KMS-11 (cell line): ENCODE data around the gene GNAT1.

ENCODE experiments used
- H2AFZ ChIP-seq: fragments of 200-600 bp; sonication (generic); 2 replicates; pipeline ENCODE4 v1.6.1; 2016; ENCODE audit warnings: antibody characterized with exemption, mixed run types, low read depth
- H3K27ac ChIP-seq: fragments of 200-600 bp; sonication (generic); 2 replicates; pipeline ENCODE4 v1.6.1; 2016; ENCODE audit warnings: mild to moderate bottlenecking, mixed run types
- H3K27me3 ChIP-seq: fragments of 200-600 bp; sonication (generic); 2 replicates; pipeline ENCODE4 v1.6.1; 2017; ENCODE audit warnings: mild to moderate bottlenecking, low read depth, mixed run types, moderate library complexity; ENCODE audit not compliant: insufficient read depth
- H3K36me3 ChIP-seq: fragments of 200-600 bp; sonication (generic); 2 replicates; pipeline ENCODE4 v1.6.1; 2017; ENCODE audit warnings: mild to moderate bottlenecking, mixed run types; ENCODE audit not compliant: insufficient read depth
- H3K4me1 ChIP-seq: fragments of 200-600 bp; sonication (generic); 2 replicates; pipeline ENCODE4 v1.6.1; 2016; ENCODE audit warnings: mild to moderate bottlenecking, low read depth, mixed run types; ENCODE audit not compliant: poor library complexity, severe bottlenecking
- H3K4me2 ChIP-seq: fragments of 200-600 bp; sonication (generic); 2 replicates; pipeline ENCODE4 v1.7.0; 2016; ENCODE audit warnings: mild to moderate bottlenecking, mixed run types
- H3K4me3 ChIP-seq: fragments of 200-600 bp; sonication (generic); IDR thresholded peaks from 2 replicates; pipeline ENCODE4 v1.6.1; 2017; ENCODE audit warnings: low read depth, low read length, mixed read lengths; ENCODE audit not compliant: insufficient read depth
- H3K79me2 ChIP-seq: fragments of 200-600 bp; sonication (generic); 2 replicates; pipeline ENCODE4 v1.6.1; 2016; ENCODE audit warnings: low read depth, mixed run types; ENCODE audit not compliant: insufficient read depth
- H3K9ac ChIP-seq: fragments of 200-600 bp; sonication (generic); 2 replicates; pipeline ENCODE4 v1.6.1; 2016; ENCODE audit warnings: mild to moderate bottlenecking, mixed run types
- H4K20me1 ChIP-seq: fragments of 200-600 bp; sonication (generic); 2 replicates; pipeline ENCODE4 v1.6.1; 2016; ENCODE audit warnings: mild to moderate bottlenecking, mixed run types; ENCODE audit not compliant: insufficient read depth
- TF ChIP-seq, protein P1 (sequence below): fragments of 200-600 bp; sonication (generic); conservative IDR thresholded peaks from 2 replicates; pipeline ENCODE4 v1.6.1; 2017; ENCODE audit warnings: low read depth, mild to moderate bottlenecking, antibody characterized with exemption, low read length, moderate library complexity, mixed read lengths

Gene GNAT1

GRCh38 chr3:50202353-50203112 lies 11.1 kb downstream of the GNAT1 start:
- H4K20me1 ChIP-seq = no peaks in the 10 kb centered on the region
- H2AFZ ChIP-seq = no peak overlapping the region
- H3K9ac ChIP-seq = no peak overlapping the region
- peaks cover 75% of the 10 kb centered on the region for H3K27me3 ChIP-seq
- H3K4me2 ChIP-seq = no peak overlapping the region
- no peaks in the 10 kb centered on the region for H3K79me2 ChIP-seq
- no peak overlapping the region for H3K27ac ChIP-seq
- H3K4me3 ChIP-seq = no peak overlapping the region
- TF ChIP-seq, protein P1, sequence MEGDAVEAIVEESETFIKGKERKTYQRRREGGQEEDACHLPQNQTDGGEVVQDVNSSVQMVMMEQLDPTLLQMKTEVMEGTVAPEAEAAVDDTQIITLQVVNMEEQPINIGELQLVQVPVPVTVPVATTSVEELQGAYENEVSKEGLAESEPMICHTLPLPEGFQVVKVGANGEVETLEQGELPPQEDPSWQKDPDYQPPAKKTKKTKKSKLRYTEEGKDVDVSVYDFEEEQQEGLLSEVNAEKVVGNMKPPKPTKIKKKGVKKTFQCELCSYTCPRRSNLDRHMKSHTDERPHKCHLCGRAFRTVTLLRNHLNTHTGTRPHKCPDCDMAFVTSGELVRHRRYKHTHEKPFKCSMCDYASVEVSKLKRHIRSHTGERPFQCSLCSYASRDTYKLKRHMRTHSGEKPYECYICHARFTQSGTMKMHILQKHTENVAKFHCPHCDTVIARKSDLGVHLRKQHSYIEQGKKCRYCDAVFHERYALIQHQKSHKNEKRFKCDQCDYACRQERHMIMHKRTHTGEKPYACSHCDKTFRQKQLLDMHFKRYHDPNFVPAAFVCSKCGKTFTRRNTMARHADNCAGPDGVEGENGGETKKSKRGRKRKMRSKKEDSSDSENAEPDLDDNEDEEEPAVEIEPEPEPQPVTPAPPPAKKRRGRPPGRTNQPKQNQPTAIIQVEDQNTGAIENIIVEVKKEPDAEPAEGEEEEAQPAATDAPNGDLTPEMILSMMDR = no peak
- no peaks in the 10 kb centered on the region for H3K4me1 ChIP-seq
- H3K36me3 ChIP-seq = no peaks in the 10 kb centered on the region

- no peaks in the 10 kb centered on the region for H3K36me3 ChIP-seq
- H3K4me2 ChIP-seq = no peak overlapping the region
- H3K4me1 ChIP-seq = no peaks in the 10 kb centered on the region
- no peaks in the 10 kb centered on the region for H3K79me2 ChIP-seq
- H3K9ac ChIP-seq = no peak overlapping the region
- H2AFZ ChIP-seq = no peak overlapping the region
- peaks cover 70% of the 10 kb centered on the region for H3K27me3 ChIP-seq
- no peaks in the 10 kb centered on the region for H4K20me1 ChIP-seq
- H3K4me3 ChIP-seq = no peak overlapping the region
- TF ChIP-seq, protein P1 = no peak
- H3K27ac ChIP-seq = no peak overlapping the region
Observed at GRCh38 chr3:50203113-50203808, 11.9 kb downstream of the GNAT1 start.

DNA sequence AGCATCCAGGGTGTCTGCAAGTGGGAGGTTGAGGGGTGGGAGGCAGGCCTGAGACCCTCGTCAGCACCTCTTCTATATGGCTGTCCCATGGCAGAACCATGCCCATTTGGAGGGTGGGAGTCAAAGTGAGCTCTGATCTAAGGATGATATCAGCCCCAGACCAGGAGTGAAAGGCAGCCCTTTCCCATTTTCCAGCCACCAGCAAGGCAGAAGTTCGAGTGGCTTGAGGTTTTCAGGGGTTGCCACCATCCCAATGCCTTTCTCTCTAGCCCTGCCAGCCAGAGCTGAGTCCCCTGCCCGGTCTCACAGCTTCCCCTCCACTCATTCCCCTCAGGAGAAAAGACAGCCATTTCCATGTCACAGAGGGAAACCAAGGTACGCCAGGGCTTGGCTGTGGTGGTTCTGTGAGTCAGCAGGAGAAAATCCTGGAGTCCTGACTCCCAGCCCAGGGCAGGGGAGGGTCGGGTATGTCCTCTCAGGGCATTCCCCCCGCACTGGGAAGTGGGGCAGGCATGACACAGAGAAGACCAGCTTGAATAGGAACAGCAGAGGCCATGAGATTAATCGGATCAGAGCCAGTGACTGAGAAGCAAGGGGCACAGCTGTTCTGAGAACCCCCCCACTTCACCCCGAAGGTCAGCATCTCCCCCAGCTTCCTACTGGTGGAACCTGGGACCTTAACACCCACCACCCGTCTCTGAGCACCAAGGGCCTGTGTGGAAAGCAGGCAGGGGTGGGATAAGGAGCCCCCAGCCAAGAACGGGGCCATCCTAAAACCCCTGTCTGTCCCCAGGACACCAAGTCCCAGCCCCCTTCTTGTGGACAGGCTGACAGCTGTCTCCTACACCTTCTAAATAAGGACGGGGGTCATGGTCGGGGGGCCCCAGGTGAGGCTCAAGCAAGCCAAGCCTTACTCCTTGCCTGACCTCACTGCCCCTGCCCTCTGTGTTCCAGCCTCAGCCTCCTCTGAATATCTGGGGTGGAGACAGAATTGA lies 12.7 kb downstream of the GNAT1 start:
- Histone ChIP-seq H3K36me3 (no peaks in the 10 kb centered on the region), H3K4me2 (no peak overlapping the region), H3K9ac (no peak overlapping the region), H3K27ac (no peak overlapping the region), H3K79me2 (no peaks in the 10 kb centered on the region), H3K27me3 (peaks cover 65% of the 10 kb centered on the region), H3K4me3 (no peak overlapping the region), H3K4me1 (no peaks in the 10 kb centered on the region), H2AFZ (no peak overlapping the region), H4K20me1 (no peaks in the 10 kb centered on the region)
- TF ChIP-seq, protein P1 = no peak

DNA sequence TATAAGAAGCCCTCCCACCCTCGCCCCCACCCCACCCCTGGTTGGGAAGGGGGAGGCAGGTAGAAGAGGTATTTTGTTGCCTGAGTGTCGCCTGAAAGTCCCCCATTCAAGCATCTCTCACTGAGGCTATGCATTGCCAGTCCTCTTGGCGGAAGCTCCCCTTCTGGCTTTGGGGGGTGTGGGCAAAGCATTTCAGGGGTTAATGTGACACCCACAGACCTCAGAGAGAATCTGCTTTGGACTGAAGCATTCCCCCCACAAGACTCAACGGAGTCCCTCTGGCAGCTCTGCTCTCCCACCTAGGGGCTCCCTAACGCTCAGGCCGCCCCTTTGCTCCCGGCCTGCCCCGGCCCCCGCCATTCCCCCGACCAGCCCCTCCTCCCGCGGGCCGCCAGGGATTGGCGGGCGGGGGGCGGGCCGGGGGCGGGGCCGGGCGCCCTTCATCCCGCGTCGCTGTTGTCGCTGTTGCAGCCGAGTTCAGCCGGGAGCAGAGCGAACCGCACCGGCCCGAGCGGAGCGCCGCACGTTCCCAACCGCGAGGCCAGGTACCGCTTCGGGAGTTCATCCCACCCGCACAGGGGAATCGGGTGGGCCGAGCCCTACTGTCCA lies 13.5 kb downstream of the GNAT1 start, which contains the start of gene SLC38A3:
TSS of gene SLC38A3 (plus strand) at position 468 of the 609 bp plus-strand sequence. CDS start 8,929 bp downstream, outside the sequence.
- Histone ChIP-seq H3K27me3 (peaks cover 57% of the 10 kb centered on the region), H3K4me2 (no peak within 1 kb of the TSS), H3K4me3 (no peak within 1 kb of the TSS), H3K79me2 (no peaks in the 10 kb centered on the region), H3K9ac (no peak within 1 kb of the TSS), H3K4me1 (no peaks in the 10 kb centered on the region), H4K20me1 (no peaks in the 10 kb centered on the region), H2AFZ (no peak within 1 kb of the TSS), H3K27ac (no peak within 1 kb of the TSS), H3K36me3 (no peaks in the 10 kb centered on the region)
- TF ChIP-seq, protein P1 = no peak
